Measurements from ENCODE around the gene RELN.
"Not testable (repeated sequence)": the region's sequence is repeated elsewhere in the genome, so short reads cannot be mapped to it uniquely, and the experiment has no call there.

Gene RELN

DNA sequence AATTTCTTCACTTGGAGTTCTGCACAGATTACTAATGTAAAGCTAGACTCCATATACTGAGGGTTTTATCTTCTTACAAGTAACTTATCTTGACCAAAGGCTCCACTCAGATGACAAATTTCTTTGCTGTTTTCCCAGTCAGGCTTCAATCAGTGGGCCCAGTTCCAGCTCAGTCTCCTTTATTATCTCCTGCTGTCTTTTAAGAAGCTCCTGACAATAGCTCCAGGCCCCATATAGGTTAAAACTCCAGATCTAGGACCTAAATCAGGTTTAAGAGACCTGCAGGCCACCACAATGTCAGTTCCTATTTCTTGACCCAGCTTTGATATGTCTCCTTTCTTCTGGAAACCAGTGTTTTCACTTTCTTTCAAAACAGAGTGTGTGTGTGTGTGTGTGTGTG lies 165.2 kb downstream of the RELN start:
- no peak for DNase-seq

DNA sequence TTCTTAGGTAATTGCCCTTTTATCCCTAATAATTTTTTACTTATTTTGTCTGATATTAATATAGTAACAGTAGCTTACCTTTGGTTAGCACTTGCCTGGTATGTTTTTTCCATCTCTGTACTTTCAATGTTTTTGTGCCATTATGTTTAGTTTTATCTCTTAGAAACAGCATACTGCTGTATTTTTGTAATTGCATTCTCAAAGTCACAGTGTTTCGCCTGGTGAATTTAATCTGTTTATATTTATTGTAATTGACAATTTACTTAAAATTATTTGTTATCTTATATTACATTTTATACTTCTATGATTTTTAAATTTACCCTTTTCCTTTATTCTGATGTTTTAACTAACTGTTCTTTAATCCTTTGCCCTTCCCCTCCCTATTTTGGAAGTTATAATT lies 166.4 kb downstream of the RELN start:
- DNase-seq: no peak

DNA sequence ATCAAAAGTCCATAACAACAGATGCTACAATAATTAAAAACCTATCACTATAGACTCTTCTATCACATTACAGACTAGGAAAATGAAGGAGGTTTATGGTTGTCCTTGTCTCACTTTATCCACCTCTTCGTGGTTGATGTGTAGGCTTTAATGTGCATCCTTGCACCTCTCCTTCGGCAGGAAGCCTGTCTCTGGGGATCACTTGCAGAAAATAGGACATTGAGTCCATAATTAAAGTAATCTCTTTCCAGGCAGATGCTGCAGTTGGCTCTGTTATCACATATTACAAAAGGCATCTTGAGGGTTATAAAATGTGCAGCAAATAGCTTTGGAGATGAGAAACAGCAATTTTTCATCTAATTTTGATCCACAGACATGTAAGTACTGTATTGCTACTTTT lies 168.4 kb downstream of the RELN start:
- DNase-seq: no peak

DNA sequence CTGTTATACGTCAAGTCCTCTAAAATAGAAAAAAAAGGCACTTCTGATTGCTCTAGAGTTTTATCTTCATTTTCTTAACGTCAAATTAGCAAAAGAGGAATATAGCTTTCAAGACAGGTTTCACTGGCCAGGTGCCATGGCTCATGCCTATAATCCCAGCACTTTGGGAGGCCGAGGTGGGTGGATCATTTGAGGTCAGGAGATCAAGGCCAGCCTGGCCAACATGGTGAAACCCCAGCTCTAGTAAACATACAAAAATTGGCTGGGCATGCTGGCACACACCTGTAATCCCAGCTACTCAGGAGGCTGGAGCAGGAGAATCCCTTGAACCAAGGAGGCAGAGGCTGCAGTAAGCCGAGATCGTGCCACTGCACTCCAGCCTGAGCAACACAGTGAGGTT lies 173.5 kb downstream of the RELN start:
- not testable (repeated sequence) for DNase-seq

DNA sequence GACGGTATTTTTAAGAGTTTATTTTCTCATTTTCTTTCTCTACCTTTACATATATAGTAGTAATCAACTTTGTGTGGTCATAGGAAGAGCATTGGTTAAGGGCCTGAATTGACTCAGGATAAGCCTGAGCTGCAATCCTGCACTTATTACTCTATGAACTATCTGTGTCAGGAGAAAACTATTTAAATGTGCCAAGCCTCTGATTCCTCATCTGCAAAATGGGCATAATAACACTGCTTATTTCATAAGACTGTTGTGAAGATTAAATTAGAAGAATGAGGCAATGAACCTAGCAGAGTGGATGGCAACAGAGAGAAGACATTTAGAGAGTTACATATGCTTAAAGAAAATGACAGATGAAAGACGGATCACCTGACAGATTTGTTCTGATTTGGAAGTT lies 175.5 kb downstream of the RELN start:
- DNase-seq: no peak

DNA sequence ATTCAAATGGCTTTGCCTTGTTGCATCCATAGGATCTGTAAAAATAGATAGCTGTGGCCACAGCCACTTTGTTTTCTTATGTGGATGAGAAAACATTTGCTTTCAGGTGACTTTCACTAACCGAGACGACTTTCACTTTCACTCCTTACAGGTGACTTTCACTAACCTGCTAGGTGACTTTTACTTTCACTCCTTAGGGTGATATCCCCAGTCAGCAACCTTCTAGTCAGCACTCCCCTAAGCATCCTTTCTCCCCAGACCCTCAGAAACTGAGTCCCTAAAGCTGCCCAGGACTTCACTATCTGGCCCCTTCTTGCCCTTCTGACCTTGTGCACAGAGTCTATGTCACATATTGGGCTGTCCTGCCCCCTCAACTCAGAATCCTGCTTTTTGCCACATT lies 177.5 kb downstream of the RELN start:
- DNase-seq: no peak

DNA sequence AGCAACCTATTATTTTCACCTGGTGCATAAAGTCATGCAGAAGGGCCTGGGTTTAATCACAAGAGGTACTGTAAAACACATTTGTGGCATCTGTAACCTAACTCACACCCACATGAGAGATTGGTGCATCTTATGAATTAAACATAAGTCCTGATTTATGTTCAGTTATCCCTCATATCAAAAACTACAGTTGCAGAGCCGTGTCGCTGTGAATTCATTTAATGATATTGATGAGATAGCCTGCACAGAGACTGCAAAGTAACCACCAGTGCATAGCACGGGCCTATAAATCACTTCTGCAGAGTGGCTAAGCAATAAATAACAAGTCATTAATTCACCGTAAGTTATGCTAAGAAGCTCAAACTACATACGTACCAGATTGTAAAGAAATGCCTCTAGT lies 178.2 kb downstream of the RELN start:
- no peak for DNase-seq

DNA sequence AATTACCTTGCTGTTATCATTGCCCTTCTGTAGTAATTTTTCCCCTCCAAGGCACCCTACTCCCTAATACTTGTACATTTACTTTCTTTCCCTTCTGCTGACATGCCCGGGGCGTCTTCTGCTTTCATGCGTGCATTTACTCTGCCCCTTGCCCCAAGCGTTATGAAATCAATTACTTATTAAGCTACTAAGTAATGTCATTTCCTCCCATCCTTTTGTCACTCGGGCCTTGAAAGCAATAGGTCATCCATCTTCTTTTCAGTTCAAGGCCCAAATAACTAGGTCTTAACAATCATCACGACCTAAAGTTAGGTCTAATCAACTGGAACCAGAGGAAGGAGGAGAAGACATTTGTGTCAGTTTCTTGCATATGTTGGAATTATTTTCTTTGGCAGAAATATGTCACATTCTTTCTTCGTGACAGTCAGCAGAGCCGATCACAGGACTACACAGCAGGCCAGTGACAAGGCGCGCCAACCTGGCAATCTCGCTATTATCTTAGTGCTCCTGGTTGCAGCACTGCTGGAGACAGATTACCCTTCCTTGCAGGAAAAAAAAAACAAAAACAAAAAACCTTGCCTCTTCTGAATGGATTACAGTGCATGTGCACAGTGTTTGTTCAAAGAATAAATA lies 179.2 kb downstream of the RELN start:
- no peak for DNase-seq

DNA sequence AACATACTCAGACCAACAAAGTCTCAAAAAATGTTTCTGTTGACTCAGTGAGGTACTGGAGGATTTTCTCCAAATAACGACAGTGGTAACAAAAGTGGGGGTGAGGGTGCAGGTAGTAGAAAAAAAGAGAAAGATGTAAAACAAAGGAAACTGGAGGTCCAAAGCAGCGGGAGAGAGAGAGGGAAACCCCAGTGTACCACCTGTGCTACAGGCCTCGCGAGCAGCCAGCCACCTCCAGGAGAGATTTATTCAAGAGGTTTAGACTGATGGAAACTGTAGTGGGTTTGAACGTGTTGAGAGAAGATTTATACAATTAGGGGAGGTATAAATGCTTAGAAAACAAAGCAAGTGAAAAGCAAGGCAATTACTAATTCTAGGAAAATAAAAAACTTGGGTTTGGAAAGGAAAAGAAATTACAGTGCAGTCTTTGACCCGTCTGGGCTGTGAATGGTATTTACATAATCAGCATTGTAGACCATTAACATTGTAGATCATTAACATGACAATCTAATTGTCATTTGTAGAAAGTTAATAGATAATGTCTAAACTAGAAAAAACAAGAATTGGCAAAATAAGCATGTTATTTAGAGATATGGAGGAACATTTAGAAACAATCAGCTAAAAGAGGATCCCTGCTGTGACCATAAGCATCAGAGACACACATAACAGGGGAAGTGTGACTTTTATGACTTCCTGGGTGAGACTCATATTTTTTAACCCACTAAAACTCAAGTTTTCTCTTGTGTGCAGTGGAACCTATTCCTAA lies 180.0 kb downstream of the RELN start:
- DNase-seq: no peak

DNA sequence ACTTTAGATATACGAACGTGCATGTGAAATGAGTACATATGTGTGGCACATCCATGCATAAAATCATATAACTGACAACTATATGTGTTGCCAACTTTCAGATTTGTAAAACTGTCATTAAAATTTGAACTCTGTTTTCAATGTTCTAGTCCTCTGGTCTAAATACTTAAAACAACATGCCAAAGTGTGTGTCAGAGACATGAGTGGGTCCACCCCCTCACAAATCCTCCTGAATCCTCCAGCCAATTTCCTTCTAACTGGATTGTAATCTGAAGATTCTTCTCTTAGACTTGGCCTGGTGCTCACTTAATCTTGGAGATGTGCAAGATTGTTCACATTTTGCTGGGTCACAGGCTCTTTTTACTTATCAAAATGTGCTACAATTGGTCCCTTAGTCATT lies 184.1 kb downstream of the RELN start:
- DNase-seq: no peak

DNA sequence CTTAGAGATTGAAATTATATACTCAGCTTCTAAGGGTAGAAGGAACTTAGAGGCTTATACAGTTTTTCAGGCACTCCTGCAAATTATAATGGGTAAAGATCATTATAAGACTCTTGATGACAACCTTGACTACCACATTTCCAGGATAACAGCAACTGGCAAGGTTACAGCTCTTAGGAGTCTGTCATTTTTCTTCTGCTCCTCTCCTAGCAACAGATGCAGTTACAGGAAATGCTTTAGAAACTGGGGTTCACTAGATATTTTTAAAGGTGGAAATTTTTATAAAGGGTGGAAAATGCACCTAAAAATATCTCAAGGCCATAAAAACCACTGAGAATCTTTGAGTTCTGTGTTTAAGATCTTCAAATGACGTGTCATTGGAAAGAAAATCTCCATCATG lies 185.8 kb downstream of the RELN start:
- DNase-seq: no peak

DNA sequence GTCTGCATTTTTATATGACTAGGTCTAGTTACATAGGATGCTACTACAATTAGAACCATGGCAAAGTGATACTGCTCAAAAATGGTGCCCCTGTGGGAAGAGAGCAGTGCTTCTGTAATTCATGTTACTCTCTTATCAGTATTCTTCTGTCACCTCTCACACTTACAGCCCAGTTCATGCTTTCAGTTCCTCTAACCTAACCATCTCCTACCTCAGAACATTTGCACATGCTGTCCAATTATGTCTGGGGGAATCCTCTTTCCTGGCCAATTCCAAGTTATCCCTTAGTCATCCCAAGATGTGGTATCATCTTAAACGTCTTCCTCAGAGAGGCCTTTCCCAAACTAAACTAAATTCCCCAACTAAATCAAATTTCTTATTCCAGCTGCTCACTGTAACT lies 190.2 kb downstream of the RELN start:
- no peak for DNase-seq

DNA sequence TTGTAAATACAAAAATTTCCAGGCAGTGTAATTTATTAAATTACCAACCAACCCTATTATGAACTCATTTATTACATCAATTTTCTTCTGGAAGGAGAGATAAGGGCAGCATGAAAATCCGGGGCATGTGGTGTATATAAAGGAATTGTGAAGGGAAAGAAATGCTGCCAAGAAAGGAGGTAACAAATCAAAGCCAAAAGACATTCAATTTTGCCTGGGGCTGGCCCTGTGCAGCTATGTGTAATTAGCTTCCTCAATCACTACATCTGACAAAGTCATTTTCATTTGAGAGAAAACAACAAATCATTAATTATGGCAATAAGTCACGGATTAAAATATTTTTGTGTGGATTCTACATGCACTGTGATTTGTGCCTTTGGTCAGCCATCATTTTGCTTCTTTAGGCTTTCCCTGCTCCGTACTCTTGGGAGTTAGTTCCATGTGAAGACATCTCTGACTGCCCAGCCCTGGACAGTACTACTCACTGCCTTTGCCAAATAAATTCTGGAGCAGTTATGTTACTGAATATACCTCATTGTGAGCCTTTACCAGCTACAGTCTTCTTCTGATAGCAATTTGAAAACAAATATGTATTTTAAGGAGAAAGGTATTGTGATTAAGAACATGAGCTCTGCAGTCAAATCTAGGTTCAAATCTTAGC lies 191.7 kb downstream of the RELN start:
- DNase-seq: no peak

DNA sequence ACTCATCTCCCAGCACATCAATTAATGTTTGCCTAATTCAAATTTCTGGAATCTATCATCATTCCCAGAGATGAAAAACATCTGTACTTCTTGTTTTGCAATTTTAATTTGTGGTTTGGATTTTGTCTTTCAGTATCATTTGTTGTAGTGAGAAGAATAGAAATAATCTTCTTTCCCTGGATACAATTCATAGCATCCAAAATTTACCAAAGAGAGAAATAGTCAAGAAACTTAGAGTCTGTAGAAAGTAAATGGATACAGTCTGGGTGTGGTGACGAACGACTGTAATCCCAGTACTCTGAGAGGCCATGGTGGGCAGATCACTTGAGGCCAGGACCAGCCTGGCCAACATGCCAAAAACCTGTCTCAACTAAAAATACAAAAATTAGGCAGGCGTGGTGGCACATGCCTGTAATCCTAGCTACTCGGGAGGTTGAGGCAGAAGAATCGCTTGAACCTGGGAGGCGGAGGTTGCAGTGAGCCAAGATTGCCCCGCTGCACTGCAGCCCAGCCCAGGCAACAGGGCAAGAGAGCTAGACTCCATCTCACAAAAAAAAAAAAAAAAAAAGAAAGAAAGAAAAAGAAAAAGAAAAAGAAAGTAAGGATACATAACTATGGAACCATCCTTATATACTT lies 193.0 kb downstream of the RELN start:
- DNase-seq: no peak

DNA sequence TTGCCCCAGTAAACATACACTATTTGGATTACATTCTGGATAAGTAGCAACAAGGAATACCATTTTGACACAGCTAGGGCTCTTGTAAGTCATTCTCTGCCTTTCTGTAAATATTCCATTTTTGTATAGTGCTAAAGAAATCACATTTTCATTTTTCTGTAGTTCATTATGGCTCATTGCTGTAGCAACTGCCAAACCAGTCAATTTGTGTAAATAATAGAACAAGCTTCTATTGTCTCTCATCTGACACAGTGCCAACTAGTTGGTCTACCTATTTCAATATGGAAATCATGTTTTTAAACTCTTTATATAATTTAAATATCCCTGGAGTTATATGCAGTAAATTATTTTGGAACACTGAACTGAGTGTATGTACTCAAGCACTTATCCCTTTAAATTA lies 193.7 kb downstream of the RELN start:
- DNase-seq: no peak

DNA sequence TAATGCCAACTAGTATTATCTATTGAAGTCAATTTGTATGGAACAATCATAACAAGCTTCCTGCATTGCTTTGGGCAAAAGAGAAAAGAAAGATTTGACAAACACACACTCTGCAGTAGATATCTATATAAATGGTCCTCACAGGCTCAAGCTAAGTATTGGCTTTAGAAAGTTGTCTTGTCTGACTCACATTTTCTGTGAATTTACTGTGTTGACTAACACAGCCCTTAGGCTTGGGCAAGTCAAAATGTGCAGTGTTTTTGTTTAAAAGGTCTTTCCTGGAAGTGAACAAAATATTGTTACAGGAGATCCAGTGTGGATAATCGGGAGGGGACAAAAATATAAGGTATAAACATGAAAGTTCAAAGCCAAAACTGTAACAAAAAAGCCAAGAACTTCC lies 194.4 kb downstream of the RELN start:
- DNase-seq: no peak

DNA sequence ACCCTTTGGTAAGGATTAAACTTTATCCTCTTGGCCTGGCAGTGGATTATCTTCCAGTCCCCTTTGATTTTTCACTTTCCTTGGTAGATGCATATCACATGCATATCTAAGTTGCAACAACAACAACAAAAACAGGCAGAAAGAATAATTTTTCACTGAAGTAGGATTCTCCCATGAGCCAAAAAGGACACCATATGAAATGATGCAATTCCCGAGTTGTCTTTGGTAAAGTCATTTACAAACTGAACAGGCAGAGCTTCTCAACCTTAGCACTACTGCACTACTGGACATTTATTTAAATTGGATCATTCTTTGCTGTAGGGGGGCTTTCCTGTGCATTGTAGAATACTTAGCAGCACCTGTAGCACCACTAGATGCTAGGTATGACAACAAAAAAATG lies 195.0 kb downstream of the RELN start:
- DNase-seq: no peak

DNA sequence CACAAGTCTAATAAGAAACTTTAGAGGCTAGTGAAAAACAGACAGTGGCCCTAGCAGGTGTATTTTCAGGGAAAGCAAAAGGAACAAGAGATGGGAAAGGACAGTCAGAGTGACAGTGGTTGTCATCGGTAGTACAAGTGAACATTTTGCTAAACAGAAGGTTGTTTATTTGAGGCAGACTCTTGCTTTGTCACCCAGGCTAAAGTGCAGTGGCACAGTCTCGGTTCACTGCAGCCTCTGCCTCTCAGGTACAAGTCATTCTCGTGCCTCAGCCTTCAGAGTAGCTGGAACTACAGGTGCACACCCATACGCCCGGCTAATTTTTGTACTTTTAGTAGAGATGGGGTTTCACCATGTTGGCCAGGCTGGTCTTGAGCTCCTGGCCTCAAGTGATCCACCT lies 195.8 kb downstream of the RELN start:
- DNase-seq: no peak

DNA sequence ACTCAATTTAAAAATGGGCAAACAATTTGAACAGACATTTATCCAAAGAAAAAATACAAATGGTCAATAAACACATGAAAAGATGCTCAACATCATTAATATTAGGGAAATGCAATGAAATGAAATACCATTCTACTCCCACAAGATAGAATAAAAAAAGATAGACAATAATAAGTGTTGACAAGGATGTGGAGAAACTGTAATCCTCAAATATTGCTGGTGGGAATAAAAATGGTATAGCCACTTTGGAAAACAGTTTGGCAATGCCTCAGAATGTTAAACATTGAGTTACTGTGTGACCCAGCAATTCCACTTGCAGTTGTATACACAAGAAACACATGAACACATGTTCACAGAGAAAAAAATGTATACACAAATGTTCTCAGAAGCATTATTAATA lies 197.6 kb downstream of the RELN start:
- no peak for DNase-seq

DNA sequence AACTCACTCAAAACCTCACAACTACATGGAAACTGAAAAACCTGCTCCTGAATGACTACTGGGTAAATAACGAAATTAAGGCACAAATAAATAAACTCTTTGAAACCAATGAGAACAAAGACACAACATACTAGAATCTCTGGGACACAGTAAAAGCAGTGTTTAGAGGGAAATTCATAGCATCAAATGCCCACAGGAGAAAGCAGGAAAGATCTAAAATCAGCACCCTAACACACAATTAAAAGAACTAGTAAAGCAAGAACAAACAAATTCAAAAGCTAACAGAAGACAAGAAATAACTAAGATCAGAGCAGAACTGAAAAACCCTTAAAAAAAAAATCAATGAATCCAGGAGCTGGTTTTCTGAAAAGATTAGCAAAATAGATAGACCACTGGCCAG lies 202.4 kb downstream of the RELN start:
- DNase-seq: not testable (repeated sequence)

DNA sequence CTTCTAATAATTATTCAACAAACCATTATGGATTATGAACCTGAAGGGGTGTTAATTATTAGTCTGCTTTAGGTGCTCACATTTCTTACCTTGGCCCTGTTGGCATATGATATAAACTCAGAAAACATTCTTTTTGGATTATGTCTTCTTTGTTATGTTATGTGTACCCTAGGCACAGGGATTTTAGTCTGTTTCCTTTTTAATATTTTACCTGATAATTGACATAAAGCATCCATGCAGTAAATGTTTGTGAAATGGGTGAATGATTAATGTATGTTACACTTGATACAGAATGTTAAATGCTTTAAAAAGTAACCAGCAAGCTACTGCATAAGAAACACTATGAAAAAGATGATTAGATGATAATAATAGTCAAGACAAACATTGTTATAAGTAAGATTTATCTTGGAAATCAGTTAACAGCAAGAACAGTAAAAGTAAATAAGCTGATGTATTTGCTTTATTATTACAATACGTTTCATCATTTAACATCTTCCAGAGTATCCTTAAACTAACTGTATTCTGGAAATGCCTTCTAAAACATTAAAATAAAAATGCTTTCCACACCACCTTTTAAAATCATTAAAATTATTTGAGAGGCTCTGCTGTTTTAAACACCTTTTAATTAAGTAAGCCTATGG lies 204.7 kb downstream of the RELN start:
- DNase-seq: no peak

DNA sequence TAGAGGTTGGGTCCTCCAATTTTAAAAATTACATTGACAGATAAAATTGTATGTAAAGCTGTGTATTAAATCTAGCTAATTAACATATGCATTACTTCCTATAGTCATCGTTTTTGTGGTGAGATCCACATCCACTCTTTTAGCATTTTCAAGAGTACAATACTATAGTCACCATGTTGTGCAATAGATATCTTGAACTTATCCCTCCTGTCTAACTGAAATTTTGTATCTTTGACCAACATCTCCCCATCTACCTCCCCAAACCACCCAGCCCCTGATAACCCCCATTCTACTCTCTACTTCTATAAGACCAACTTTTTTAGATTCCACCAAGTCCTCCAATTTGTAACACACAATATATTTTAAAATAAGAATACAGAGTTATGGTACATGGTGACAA lies 208.0 kb downstream of the RELN start:
- no peak for DNase-seq

DNA sequence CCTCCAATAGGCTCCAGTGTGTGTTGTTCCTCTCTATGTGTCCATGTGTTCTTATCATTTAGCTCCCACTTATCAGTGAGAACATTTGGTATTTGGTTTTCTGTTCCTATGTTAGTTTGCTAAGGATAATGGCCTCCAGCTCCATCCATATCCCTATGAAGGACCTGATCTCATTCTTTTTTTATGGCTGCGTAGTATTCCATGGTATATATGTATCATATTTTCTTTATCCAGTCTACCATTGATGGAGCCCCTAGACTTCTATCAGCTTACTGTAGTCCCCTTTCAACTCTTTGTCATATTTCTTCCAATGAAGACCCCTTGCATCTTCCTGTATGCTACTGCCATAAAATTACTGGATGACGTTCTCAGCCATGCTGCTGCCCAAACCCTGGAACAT lies 208.9 kb downstream of the RELN start:
- not testable (repeated sequence) for DNase-seq

DNA sequence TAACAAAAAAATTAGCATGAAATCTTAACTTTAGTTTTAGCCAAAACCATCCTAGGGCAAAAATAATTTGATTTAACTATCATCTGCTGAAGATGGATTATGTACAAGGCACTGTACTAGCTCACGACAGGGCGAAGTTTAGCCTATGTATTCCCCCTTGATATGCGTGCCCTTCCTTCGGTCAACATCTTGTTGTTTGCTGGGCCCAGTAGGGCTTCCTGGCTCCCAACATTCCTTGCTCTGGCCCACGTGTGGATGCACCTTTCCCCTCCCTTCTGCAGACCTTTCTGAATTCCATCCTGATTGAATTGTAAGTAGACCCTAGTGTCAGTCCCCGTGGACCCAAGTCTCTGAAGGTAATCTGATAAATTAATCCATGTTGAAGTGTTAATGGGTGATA lies 212.0 kb downstream of the RELN start:
- DNase-seq: no peak
